ENCODE data around the gene FRS2. TPM values are rescaled to one million over a fixed set of nuclear protein-coding genes. Genes with fewer than 3 reads are reported as not detected.
A peak's percentile ranks its signal among the peaks of the same experiment; 100 is the strongest.

The FRS2 gene
- total and polyA plus RNA-seq, 10 donors, result 3.4 to 51.7 (median 26.5) TPM

GRCh38 chr12:69492739-69493138, 22.6 kb downstream of the FRS2 start:
- no peak for DNase-seq
- Histone ChIP-seq H3K9me3 (peaks cover 0 to 4% (median under 1%) of the 10 kb centered on the region in 8 donors), H3K27ac (no peak overlapping the region), H3K4me1 (peaks cover 6 to 35% (median 10%) of the 10 kb centered on the region in 6 donors), H3K27me3 (replicated peaks in 1 of 7) (no peaks in the 10 kb centered on the region), H3K36me3 (peaks cover 0 to 12% (median 1%) of the 10 kb centered on the region in 6 donors), H3K4me3 (no peak overlapping the region)
- TF ChIP-seq CTCF (IDR thresholded peaks at IDR 0.05 in 8 of 11, conservative IDR thresholded peaks at IDR 0.05 in 3 of 11) (no peak), POLR2AphosphoS5 (IDR thresholded peaks at IDR 0.05) (no peak), POLR2A (IDR thresholded peaks at IDR 0.05) (no peak)
- WGBS, 5 donors, result 88 to 98% (median 96%) methylated on average over 2 of the region's 2 CpGs
- intact Hi-C loops (cut with DNase I; ENCODE audit: low total_unique reads), result no loop called here

- Histone ChIP-seq H3K36me3 (peaks cover 0 to 8% (median 0%) of the 10 kb centered on the region in 6 donors), H3K27ac (no peak overlapping the region), H3K27me3 (replicated peaks in 1 of 7) (no peaks in the 10 kb centered on the region), H3K4me1 (peaks cover 9 to 36% (median 17%) of the 10 kb centered on the region in 6 donors), H3K9me3 (no peaks in the 10 kb centered on the region), H3K4me3 (no peak overlapping the region)
- intact Hi-C loops (cut with DNase I; ENCODE audit: low total_unique reads), result no loop called here
- no peak for TF ChIP-seq POLR2AphosphoS5 (IDR thresholded peaks at IDR 0.05)
- no peak for TF ChIP-seq CTCF (IDR thresholded peaks at IDR 0.05 in 8 of 11, conservative IDR thresholded peaks at IDR 0.05 in 3 of 11)
- no peak for TF ChIP-seq POLR2A (IDR thresholded peaks at IDR 0.05)
- WGBS, 5 donors, result 61 to 81% (median 63%) methylated on average over 3 of the region's 3 CpGs
- DNase-seq, result no peak
Measured at GRCh38 chr12:69495071-69495470, 24.9 kb downstream of the FRS2 start.

- Histone ChIP-seq H3K9me3 (no peaks in the 10 kb centered on the region), H3K36me3 (peaks cover 0 to 1% (median 0%) of the 10 kb centered on the region in 6 donors), H3K27me3 (replicated peaks in 1 of 7) (no peaks in the 10 kb centered on the region), H3K4me1 (peaks cover 9 to 46% (median 23%) of the 10 kb centered on the region in 6 donors), H3K27ac (peak overlapping the region in 7 of 8 donors; percentile 22 to 77 (median 62)), H3K4me3 (peak overlapping the region in 2 of 8 donors; percentile 9 to 10)
- no peak for DNase-seq
- TF ChIP-seq CTCF (IDR thresholded peaks at IDR 0.05 in 8 of 11, conservative IDR thresholded peaks at IDR 0.05 in 3 of 11) (no peak), POLR2AphosphoS5 (IDR thresholded peaks at IDR 0.05) (no peak), POLR2A (IDR thresholded peaks at IDR 0.05) (no peak)
- 55 to 70% (median 65%) methylated on average over 4 of the region's 4 CpGs for WGBS, 5 donors
- intact Hi-C loops (cut with DNase I; ENCODE audit: low total_unique reads), result no loop called here
Measured at GRCh38 chr12:69497308-69498026, 27.3 kb downstream of the FRS2 start.

GRCh38 chr12:69500631-69501030, 30.4 kb downstream of the FRS2 start:
- no peak overlapping the region for H3K4me3 ChIP-seq
- peaks cover 0 to 6% (median 0%) of the 10 kb centered on the region in 6 donors for H3K36me3 ChIP-seq
- H3K27me3 ChIP-seq (replicated peaks in 1 of 7), result no peaks in the 10 kb centered on the region
- intact Hi-C loops (cut with DNase I; ENCODE audit: low total_unique reads), result no loop called here
- no peak overlapping the region for H3K27ac ChIP-seq
- TF ChIP-seq POLR2A (IDR thresholded peaks at IDR 0.05), result no peak
- no peak for TF ChIP-seq CTCF (IDR thresholded peaks at IDR 0.05 in 8 of 11, conservative IDR thresholded peaks at IDR 0.05 in 3 of 11)
- TF ChIP-seq POLR2AphosphoS5 (IDR thresholded peaks at IDR 0.05), result no peak
- peaks cover 12 to 74% (median 33%) of the 10 kb centered on the region in 6 donors for H3K4me1 ChIP-seq
- WGBS, 5 donors, result 76 to 91% (median 79%) methylated on average over 1 of the region's 1 CpG
- DNase-seq, result no peak
- no peaks in the 10 kb centered on the region for H3K9me3 ChIP-seq

All from spleen (tissue), 11 donors.